Activated T-cell treated with anti-CD3 and anti-CD28 coated beads, Interleukin-2, amount 50 U/mL, for 24 hours (primary cell): ENCODE results near the gene FTO.

Experiments
- DNase-seq: peaks from one replicate; pipeline ENCODE4 v3.0.0-alpha.2; 2020
- H3K27ac Mint-ChIP-seq: 2 replicates; pipeline ENCODE4 v1.8.0; 2020; ENCODE audit warnings: mild to moderate bottlenecking, mixed read lengths
- H3K27me3 Mint-ChIP-seq: 2 replicates; pipeline ENCODE4 v1.8.0; 2020; ENCODE audit warnings: mixed read lengths
- H3K36me3 Mint-ChIP-seq: 2 replicates; pipeline ENCODE4 v1.8.0; 2020; ENCODE audit warnings: low read depth, mixed read lengths
- H3K4me1 Mint-ChIP-seq: 2 replicates; pipeline ENCODE4 v1.8.0; 2020; ENCODE audit warnings: low read depth, mixed read lengths
- H3K4me3 Mint-ChIP-seq: 2 replicates; pipeline ENCODE4 v1.8.0; 2020; ENCODE audit warnings: mild to moderate bottlenecking, moderate library complexity, mixed read lengths
- H3K9me3 Mint-ChIP-seq: 2 replicates; pipeline ENCODE4 v1.8.0; 2020; ENCODE audit warnings: mixed read lengths

FTO gene

GRCh38 chr16:54106057-54106456 lies 402.1 kb downstream of the FTO start:
- Mint-ChIP-seq H3K4me1 (no peaks in the 10 kb centered on the region), H3K27ac (no peak overlapping the region), H3K9me3 (no peaks in the 10 kb centered on the region), H3K4me3 (no peak overlapping the region), H3K36me3 (peaks cover 9% of the 10 kb centered on the region), H3K27me3 (no peaks in the 10 kb centered on the region)
- no peak for DNase-seq

GRCh38 chr16:54107583-54108202 lies 403.7 kb downstream of the FTO start:
- no peak overlapping the region for H3K4me3 Mint-ChIP-seq
- no peak for DNase-seq
- H3K36me3 Mint-ChIP-seq, result peaks cover 26% of the 10 kb centered on the region
- no peaks in the 10 kb centered on the region for H3K9me3 Mint-ChIP-seq
- H3K4me1 Mint-ChIP-seq, result no peaks in the 10 kb centered on the region
- no peak overlapping the region for H3K27ac Mint-ChIP-seq
- no peaks in the 10 kb centered on the region for H3K27me3 Mint-ChIP-seq

- Mint-ChIP-seq H3K27ac (no peak overlapping the region), H3K9me3 (no peaks in the 10 kb centered on the region), H3K4me3 (no peak overlapping the region), H3K27me3 (no peaks in the 10 kb centered on the region), H3K36me3 (peaks cover 49% of the 10 kb centered on the region), H3K4me1 (no peaks in the 10 kb centered on the region)
- no peak for DNase-seq
Observed at GRCh38 chr16:54110016-54110981, 406.3 kb downstream of the FTO start.

- Mint-ChIP-seq H3K9me3 (no peaks in the 10 kb centered on the region), H3K27ac (no peak overlapping the region), H3K27me3 (no peaks in the 10 kb centered on the region), H3K4me3 (no peak overlapping the region), H3K4me1 (no peaks in the 10 kb centered on the region), H3K36me3 (peaks cover 50% of the 10 kb centered on the region)
- no peak for DNase-seq
Observed at GRCh38 chr16:54112451-54113206, 408.7 kb downstream of the FTO start.

GRCh38 chr16:54115558-54115957 lies 411.6 kb downstream of the FTO start:
- peaks cover 44% of the 10 kb centered on the region for H3K36me3 Mint-ChIP-seq
- no peaks in the 10 kb centered on the region for H3K4me1 Mint-ChIP-seq
- no peaks in the 10 kb centered on the region for H3K27me3 Mint-ChIP-seq
- no peak for DNase-seq
- H3K27ac Mint-ChIP-seq, result no peak overlapping the region
- H3K9me3 Mint-ChIP-seq, result no peaks in the 10 kb centered on the region
- no peak overlapping the region for H3K4me3 Mint-ChIP-seq

GRCh38 chr16:54116124-54116655 lies 412.2 kb downstream of the FTO start:
- Mint-ChIP-seq H3K27me3 (no peaks in the 10 kb centered on the region), H3K36me3 (peaks cover 39% of the 10 kb centered on the region), H3K27ac (no peak overlapping the region), H3K4me1 (no peaks in the 10 kb centered on the region), H3K4me3 (no peak overlapping the region), H3K9me3 (no peaks in the 10 kb centered on the region)
- no peak for DNase-seq

GRCh38 chr16:54118846-54119245 lies 414.9 kb downstream of the FTO start:
- peaks cover 14% of the 10 kb centered on the region for H3K36me3 Mint-ChIP-seq
- H3K4me1 Mint-ChIP-seq, result no peaks in the 10 kb centered on the region
- no peak overlapping the region for H3K4me3 Mint-ChIP-seq
- H3K27me3 Mint-ChIP-seq, result no peaks in the 10 kb centered on the region
- no peak overlapping the region for H3K27ac Mint-ChIP-seq
- no peak for DNase-seq
- no peaks in the 10 kb centered on the region for H3K9me3 Mint-ChIP-seq

GRCh38 chr16:54120846-54121480 lies 417.0 kb downstream of the FTO start:
- Mint-ChIP-seq H3K36me3 (no peaks in the 10 kb centered on the region), H3K27me3 (no peaks in the 10 kb centered on the region), H3K4me1 (no peaks in the 10 kb centered on the region), H3K9me3 (no peaks in the 10 kb centered on the region), H3K27ac (no peak overlapping the region), H3K4me3 (no peak overlapping the region)
- no peak for DNase-seq

- H3K36me3 Mint-ChIP-seq, result no peaks in the 10 kb centered on the region
- H3K27ac Mint-ChIP-seq, result no peak overlapping the region
- no peaks in the 10 kb centered on the region for H3K9me3 Mint-ChIP-seq
- no peaks in the 10 kb centered on the region for H3K4me1 Mint-ChIP-seq
- no peaks in the 10 kb centered on the region for H3K27me3 Mint-ChIP-seq
- H3K4me3 Mint-ChIP-seq, result no peak overlapping the region
- no peak for DNase-seq
Observed at GRCh38 chr16:54121539-54122295, 417.8 kb downstream of the FTO start.

- Mint-ChIP-seq H3K4me3 (no peak overlapping the region), H3K4me1 (peaks cover 3% of the 10 kb centered on the region), H3K27me3 (no peaks in the 10 kb centered on the region)
Observed at GRCh38 chr16:54123766-54124165, 419.8 kb downstream of the FTO start.

GRCh38 chr16:54125751-54126655 lies 422.0 kb downstream of the FTO start:
- H3K36me3 Mint-ChIP-seq, result no peaks in the 10 kb centered on the region
- no peak for DNase-seq

More at GRCh38 chr16:54123766-54124165, 419.8 kb downstream of the FTO start:
- no peak for DNase-seq
- Mint-ChIP-seq H3K27ac (no peak overlapping the region), H3K36me3 (no peaks in the 10 kb centered on the region), H3K9me3 (no peaks in the 10 kb centered on the region)

GRCh38 chr16:54126907-54127306 lies 423.0 kb downstream of the FTO start:
- Mint-ChIP-seq H3K9me3 (peaks cover 3% of the 10 kb centered on the region), H3K4me1 (peaks cover 3% of the 10 kb centered on the region), H3K36me3 (no peaks in the 10 kb centered on the region), H3K4me3 (no peak overlapping the region), H3K27me3 (peaks cover 3% of the 10 kb centered on the region), H3K27ac (no peak overlapping the region)
- DNase-seq, result no peak

More at GRCh38 chr16:54125751-54126655, 422.0 kb downstream of the FTO start:
- H3K9me3 Mint-ChIP-seq, result peaks cover 3% of the 10 kb centered on the region
- H3K4me3 Mint-ChIP-seq, result no peak overlapping the region
- peaks cover 3% of the 10 kb centered on the region for H3K4me1 Mint-ChIP-seq
- peaks cover under 1% of the 10 kb centered on the region for H3K27me3 Mint-ChIP-seq
- H3K27ac Mint-ChIP-seq, result no peak overlapping the region
